NCI-H446 treated with DMSO at 0.1 percent for 48 hours (cell line): ENCODE data around the gene B4GALNT1.
"Not testable (repeated sequence)": the region's sequence is repeated elsewhere in the genome, so short reads cannot be mapped to it uniquely, and the experiment has no call there.

ENCODE experiments used
- DNase-seq: peaks from one replicate; lab custom pipeline; 2025; lab: John Stamatoyannopoulos, UW

The B4GALNT1 gene

GRCh38 chr12:57637364-57637763, 4.4 kb upstream of the B4GALNT1 start:
- DNase-seq: no peak

DNA sequence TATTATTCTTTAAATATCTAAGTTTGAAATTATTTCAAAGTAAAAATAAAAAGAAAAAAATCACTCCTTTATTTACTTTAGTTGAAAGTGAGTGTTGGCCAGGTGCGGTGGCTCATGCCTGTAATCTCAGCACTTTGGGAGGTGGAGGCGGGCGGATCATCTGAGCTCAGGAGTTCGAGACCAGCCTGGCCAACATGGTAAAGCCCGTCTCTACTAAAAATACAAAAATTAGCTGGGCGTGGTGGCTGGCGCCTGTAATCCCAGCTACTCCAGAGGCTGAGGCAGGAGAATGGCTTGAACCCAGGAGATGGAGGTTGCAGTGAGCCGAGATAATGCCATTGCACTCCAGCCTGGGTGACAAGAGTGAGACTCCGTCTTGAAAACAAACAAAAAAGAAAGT, 3.7 kb upstream of the B4GALNT1 start:
- not testable (repeated sequence) for DNase-seq

DNA sequence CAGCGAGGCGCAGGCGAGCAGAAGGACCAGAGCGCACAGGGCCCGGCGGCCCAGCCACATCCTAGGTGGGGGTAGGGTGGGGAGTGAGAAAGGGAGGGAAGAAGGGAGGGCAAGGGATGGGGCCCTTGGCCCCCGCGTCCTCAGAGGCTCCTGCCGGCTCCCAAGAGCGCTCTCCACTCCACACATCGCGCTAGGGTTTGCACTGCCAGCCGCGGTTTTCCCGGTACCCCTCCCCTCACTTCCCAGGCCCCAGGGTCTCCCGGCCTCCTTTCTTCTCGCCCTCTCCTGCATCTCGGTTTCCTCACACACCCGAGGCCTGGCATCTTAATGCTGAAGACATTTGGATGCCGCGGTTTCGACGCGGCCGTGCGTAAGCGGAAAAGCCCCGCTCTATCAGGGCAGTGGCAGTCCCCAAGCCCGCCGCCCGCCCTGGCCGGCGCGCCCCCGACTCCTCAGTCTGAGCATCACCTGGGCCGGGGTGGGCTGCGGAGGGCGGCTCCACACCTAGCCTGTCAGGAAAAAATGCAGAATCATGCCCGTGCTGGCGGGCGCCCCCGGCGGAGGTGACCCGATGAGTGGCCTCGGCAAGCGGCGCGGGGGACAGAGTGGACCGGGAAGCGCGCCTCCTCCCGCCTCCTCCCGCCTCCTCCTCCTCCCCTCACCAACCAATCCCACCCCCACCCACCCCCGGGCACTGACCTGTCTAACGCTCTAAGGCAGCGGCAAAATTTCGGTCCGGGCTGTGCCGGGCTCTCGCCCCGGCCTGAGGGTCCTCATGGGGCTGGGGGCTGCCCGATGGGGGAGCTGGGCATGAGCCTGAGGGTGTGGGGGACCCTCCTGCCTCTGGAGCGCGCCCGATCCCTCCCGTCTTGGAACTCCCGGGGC, 686 bp downstream of the B4GALNT1 start:
- DNase-seq: no peak

- no peak for DNase-seq
Measured at GRCh38 chr12:57631566-57632072, 1.4 kb downstream of the B4GALNT1 start.

DNA sequence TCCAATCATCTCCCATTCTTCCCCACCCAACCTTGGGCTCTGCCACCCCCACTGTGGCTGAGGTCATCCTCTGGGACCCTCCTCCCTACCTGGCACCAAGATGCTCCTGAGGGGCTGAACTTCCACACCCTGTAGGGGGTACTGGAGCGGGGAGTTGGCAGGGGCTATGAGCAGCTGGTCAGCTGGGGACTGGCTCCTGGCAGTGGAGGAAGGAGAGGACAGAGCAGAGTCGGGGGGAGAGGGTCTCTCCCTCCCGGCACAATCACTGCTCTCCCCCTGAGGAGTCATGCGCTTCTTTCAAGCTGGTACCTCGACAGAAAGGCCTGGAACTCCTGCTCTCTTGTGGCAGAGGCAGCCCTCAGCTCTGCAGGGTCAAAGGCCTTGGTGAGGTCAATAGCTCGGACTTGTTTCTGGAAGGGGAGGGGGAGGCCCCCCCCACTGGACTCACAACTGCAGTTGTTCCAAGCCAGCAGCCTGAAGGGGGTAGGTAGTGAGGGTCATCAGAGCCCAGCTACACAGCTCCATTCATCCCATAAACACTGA, 2.0 kb downstream of the B4GALNT1 start:
- DNase-seq: no peak

DNA sequence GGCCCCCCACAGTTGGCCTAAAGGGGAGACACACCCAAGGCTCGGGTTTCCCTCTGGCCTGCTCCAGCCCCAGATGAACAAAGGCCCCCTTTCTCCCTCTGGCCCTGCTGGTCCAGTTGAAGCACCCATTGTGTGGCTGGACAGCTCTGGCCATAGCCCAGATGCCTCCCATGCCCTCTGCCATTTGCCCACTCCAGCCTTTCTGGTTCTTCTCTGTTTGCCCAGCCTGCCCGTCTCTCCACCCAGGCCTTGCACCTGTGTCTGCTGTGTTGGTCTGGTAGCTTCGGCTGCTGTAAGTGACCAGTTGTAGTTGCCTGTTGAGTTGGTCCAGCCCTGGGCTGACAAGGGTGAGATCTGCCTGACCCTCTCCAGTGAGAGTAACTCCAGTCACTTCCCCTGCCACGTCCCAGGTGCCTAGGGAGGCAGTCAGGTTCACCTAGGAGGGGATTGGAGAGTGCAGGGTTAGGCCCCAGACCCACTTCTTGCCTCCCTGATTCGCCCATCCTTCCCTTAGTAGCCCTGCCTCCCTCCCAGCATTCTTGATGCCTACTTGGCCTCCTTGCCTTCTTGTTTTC, 3.0 kb downstream of the B4GALNT1 start:
- no peak for DNase-seq

DNA sequence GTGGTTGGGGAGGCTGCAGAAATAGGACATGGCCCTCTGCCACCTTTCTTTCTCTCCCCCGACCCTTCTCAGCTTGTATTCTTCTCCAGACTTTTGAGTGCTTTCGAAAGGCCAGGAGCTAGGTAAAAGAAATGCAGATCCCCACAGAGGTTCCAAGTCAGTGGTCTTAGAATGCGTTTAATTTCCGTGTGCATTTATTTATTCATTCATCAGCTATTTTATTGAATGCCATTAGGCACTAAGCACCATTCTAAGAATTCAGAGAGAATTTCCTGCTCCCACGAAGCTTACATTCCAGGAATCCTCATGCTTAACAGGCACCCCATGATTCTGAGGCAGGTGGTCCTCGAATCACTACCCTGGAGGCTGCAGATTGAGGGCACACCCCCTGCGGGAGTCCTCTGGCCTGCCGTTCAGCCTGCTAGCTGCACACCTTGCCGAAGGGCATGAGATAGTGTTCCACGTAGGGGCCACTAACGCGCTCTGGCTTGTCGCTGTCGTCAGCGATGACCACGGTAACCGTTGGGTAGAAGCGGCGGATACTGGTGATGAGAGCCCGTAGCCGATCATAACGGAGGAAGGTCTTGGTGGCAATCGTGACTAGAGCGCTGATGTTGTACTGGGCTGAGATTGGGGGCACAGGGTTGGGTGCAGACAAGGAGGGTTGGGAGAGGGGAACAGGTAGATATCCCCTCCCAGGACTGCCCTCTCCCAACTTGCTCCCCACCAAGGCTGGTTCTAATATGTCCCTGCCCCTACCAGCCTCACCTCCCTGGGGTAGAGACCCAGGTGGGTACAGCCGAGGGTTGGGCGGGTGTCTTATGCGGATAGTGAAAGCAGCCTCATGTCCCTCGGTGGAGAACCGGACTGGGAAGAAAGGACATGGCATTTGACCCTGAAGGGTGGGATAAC, 4.5 kb downstream of the B4GALNT1 start:
- DNase-seq: no peak

- no peak for DNase-seq
Measured at GRCh38 chr12:57627501-57628279, 5.3 kb downstream of the B4GALNT1 start.

GRCh38 chr12:57626921-57627445, 6.0 kb downstream of the B4GALNT1 start:
- no peak for DNase-seq

DNA sequence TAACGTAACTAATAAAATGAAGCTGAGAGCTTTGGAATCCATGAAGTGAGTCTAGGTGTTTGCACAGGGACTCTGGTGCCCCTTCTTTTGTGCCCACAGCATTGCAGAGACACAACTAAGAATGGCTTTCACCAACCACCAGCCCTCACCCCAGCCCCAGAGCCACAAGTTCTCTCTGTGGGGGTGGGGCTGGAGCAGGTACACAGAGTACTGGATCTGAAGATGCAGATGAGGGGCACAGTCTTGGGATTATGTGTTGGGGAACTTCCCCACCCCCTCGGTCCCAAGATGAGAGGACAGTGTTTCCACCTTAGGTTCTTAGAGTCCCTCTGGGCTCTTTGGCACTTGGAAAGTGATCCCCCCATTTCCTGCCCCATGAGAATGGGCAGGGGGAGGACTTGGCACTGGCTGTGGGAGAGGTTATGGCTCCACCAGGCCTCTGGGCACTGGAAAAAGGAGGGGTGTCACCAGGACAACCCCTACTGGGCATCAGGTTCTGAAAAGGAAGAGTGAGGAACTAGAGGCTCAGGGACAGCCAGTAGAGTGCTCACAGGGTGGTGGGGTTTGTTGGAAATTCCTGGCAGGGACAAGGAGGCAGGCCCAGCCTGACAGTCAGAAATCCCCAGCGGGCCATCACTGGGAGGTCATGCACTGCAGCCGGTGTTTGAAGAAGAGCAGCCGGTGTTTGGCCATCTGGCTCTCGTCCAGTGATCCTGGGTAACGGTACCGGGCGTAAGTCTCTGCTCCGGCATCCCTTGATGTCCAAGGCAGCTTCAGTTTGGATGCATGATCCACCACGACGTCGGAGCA, 6.7 kb downstream of the B4GALNT1 start:
- DNase-seq: no peak

- DNase-seq: no peak
Measured at GRCh38 chr12:57625261-57626032, 7.6 kb downstream of the B4GALNT1 start.

- no peak for DNase-seq
Measured at GRCh38 chr12:57624441-57625220, 8.4 kb downstream of the B4GALNT1 start.

GRCh38 chr12:57623811-57624390, 9.1 kb downstream of the B4GALNT1 start:
- DNase-seq: no peak

DNA sequence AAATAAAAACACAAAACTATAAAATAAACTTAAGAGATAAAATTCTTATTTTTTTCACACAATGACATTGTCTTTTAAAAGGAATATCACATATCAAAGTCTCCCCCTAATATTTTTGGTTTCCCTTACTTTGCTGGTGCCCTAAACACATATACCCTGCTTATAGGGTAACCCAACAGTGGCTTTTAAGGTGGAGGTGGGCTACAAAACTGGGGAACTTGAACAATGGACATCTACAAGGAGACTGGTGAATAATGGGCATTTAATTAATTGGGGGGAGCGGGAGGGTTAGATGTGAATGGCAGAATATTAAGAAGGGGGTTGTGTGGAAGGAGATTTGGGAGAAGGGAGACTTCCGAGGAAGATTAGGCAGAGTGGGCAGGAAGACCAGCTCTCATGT, 9.6 kb downstream of the B4GALNT1 start:
- DNase-seq: no peak

DNA sequence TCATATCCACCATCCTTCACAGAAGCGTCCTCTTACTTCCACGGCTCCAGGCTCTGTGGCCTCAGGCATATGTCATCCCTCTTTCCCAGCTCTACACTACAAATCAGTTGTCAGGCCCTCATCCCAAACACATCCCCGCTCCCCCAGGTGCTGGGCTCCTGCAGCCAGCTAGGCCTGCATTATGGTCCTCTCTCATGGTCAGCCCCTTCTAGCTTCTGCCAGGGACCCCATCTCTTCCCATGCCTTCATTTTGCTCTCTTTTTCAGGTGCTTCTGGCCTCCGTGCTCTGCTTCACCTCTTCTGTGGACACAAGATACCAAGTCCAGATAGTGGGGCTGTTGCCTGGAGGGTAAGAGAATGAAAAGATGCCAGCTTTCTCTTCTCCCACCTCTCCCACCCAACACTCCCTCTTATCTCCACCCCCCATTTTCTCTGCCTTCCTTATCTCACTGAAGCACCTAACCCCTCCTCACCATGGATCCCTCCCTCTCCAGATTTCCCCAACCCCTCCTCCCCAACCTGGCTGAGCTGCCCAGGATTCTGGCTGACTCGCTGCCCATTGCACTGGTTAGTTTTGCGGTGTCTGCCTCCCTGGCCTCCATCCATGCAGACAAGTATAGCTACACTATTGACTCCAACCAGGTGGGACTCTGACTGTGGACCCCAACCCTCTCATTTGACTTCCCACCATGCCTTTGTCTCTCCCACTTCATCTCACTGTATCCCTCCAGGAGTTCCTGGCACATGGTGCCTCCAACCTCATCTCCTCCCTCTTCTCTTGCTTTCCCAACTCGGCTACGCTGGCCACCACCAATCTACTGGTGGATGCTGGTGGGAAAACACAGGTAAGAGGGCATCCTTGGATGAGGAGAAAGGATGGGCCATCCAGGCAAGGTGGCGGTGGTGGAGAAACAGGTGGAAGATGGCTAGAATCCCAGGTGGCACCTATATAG, 10.4 kb downstream of the B4GALNT1 start:
- DNase-seq: no peak

DNA sequence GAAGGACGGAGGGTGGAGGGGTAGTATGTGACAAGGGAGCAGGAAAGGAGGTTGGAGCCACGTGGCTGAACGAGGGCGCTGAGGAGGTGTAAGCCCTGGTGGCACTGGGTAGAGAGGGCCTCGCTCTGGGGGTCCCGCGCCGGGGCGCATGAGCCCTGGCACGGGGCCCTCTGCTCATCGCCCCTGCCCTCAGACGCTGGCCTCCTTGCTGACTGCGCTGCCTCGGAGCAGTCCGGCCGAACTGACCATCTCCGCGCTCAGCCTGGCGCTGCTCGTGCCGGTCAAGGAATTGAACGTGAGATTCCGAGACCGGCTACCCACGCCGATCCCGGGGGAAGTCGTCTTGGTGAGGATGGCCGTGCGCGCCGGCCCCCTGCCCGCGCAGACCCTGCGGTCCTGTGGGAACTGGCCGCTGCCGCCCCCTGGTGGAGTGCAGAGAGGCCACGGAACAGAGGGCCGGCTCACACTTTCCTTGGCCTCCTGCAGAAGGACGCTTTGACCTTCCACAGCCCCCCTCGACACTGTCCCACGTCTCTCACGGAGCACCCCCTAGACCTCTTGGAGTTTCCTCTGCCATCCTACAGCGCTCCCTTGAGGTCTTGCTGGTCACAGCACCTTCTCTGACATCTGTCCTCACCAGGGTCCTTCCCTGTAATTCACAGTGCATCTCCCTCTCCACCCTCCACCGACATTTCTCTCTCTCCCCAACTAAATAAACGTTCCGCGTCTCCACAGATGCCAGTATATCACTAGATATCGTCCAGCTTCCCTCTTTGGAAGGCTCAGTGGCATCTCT, 11.3 kb downstream of the B4GALNT1 start:
- DNase-seq: no peak
